ENCODE data around the gene STXBP5L. TPM values are rescaled to one million over a fixed set of nuclear protein-coding genes. Genes with fewer than 3 reads are reported as not detected.
"Not testable (repeated sequence)": the region's sequence is repeated elsewhere in the genome, so short reads cannot be mapped to it uniquely, and the experiment has no call there.

The STXBP5L gene
- polyA plus RNA-seq, 1 donor: 0.04 TPM

DNA sequence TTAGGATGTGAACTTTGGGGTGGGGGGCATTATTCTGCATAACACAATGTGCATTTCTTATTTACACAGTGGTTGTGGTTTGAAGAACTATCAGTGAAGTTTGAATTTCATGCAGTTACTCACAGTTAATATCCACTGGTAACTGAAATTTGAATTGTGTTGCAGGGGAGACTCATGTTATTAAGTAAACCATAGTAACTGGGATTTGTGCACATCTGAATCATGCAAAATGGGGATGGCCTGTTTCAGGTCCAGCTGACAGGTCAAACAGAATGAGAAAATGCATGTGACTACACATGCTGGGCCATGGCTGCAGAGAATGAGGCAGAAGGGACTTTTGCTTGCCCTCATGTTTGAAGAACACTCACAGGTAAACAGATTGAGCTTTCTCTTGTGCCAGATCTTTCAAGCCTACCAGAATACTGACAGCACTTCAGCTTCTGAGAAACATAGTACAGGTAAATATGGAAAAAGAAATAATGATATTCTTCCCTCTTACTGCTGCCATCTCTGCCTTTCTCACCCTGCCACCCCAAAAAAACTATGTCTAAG lies 522.7 kb downstream of the STXBP5L start:
- DNase-seq (ENCODE audit: low read depth): no peak

DNA sequence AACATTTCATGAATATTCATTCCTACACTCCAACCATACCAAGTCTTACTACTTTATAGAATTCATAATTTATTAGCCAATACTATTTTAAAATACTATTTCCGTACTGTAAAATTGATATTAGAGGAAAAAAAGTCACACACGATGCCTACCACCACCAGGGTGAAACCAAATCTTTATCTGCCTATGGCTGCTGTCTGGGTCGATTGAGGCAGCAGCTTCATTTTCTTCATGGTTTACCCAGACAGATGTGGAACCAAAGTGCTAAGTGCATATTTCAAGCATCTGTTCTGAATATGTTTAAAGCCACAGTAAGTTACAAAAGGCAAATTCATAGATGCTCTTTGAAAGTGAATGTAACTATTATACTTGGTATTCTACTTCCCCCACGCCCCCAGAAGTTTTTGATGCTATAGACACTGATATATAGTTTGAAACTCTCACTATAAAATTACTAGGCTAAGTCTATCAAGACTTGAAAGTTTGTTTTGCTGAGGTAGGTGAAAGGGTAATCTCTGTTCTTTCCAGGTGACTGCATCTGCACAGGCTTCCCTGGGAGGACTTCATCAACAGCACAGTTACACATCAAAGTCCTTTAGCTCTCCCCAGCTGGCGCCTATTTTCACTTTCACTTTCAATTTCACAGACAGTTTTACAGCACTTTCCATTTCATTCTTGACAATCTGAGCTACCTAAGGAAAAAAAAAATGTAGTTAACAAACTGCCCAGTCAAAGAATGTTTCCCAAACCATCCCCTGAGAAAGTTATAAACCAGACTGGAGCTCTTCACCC lies 523.9 kb downstream of the STXBP5L start:
- DNase-seq (ENCODE audit: low read depth): peak; percentile 22

DNA sequence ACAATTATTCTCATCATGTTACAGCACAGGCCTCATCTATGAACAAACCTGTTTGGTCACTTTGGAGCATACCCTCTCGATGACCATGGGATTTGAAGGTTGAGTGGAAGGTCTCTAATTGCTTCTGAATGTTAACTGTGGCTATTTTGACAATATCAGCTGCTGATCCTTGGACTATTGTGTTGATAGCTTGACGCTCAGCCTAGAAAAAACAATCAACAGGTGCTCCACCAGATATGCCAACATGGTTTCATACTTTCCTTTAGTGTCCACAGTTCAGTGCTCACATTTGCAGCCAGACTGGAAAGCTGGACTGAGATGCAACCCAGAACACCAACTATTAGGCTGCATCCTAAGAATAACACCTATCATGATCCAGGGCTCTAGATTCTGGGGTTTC lies 528.1 kb downstream of the STXBP5L start:
- no peak for DNase-seq (ENCODE audit: low read depth)

DNA sequence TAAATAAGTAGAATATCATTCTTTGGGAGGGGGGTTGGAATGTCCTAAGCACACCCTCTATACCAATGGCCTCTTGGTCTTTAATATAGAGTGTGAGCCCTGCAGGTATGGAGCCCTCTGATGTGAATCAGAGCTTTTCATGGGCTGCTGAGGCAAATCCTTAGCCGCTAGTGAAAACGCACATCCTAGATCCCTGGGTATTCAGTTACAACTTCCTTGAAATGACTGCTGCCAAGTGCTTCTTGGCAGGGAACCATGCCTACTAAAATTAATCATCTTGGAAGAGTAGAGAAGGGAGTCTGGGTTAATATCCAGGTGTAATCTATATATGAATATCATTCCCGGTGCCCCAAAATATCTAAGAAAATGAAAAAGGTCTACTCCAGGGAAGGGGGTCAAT lies 528.6 kb downstream of the STXBP5L start:
- DNase-seq (ENCODE audit: low read depth): no peak

DNA sequence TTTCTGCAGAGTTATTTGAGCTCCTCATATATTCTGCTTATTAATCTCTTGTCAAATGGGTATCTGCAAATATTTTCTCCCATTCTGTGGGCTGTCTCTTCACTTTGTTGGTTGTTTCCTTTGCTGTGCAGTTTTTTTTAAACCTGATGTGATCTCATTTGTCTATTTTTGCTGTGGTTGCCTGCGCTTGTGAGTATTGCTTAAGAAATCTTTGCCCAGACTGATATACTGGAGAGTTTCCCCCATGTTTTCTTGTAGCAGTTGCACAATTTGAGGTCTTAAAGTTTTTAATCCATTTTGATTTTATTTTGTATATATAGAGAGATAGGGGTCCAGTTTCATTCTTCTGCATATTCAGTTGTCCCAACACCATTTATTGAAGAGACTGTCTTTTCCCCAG lies 535.5 kb downstream of the STXBP5L start:
- DNase-seq (ENCODE audit: low read depth): no peak

DNA sequence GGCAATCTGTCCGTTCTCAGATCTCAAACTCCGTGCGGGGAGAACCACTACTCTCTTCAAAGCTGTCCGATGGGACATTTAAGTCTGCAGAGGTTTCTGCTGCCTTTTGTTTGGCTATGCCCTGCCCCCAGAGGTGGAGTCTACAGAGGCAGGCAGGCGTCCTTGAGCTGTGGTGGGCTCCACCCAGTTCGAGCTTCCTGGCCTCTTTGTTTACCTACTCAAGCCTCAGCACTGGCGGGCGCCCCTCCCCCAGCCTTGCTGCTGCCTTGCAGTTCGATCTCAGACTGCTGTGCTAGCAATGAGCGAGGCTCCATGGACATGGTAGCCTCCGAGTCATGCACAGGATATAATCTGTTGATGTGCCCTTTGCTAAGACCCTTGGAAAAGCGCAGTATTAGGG lies 543.7 kb downstream of the STXBP5L start:
- not testable (repeated sequence) for DNase-seq (ENCODE audit: low read depth)

DNA sequence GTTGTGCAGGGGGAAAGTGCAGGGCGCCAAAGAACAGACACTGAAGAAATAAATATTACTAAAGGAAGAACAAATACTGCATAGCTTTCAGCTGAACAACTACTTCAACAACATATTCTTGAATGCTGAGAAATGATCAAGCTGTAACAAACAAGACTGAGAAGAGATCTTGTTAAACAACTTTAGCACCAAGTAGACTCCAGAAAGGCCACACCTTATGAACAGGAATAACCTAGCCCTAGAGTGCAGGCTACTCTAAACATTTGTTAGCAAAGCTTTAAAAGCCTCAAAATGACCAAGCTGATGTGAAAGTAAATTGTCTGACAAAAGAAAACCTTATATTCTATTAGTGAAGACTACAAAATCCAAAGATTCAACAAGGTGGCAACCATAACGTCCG lies 554.6 kb downstream of the STXBP5L start:
- no peak for DNase-seq (ENCODE audit: low read depth)

DNA sequence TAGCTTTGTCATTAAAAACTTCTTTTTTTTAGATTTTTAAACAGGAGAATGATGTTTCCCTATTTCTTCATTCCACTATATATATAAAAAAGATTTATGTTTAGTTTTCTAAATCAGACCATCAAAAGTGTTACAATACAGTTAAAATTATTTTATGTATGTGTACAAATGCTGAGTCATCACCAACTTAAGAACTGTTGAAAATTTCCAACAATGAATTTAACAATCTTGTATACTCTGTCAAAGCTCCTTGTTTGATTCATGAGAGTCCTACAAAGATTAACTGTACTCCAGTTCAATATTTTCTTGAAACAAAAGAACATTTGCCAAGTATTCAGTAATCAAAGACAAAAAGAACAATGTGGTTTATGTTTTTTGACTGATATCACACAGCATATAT lies 555.7 kb downstream of the STXBP5L start:
- DNase-seq (ENCODE audit: low read depth): no peak

DNA sequence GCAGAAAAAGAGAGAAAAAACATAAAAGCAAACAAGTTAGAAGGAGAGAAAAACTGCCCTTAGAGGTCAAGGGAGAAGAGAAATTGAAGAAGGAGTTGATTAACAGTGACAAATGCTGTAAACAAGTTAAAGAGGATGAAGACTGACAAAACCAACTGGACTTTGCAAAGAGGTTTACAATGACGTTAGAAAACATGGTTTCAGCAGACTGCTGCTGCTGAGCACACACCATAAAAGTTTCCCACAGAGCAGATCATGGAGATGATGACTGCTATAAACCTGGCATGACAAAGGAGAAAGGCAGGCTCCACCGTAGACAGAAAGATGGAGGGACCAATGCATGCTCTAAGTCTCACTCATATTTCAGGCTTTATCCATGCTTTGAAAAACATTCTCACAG lies 559.1 kb downstream of the STXBP5L start:
- DNase-seq (ENCODE audit: low read depth): no peak

DNA sequence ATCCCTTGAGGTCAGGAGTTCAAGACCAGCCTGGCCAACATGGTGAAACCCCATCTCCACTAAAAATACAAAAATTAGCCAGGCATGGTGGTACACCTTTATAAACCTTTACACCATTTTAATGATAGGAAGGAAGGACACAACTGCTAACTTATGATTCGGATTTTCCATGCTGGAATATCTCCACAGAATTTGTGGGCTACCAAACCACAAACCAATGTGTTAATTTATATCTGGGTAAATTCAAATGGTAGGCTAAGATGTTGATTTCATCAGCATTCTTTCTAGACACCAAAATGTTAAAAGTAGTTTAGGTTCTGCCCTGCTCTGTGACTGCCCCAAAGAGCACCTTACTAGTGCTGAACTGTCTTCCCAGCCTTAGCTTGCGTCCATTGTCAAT lies 565.0 kb downstream of the STXBP5L start:
- DNase-seq (ENCODE audit: low read depth): no peak

Other genes starting within 250 kb of the STXBP5L start
- 0.47 TPM for gene HGD, start 226.0 kb upstream of the STXBP5L start, polyA plus RNA-seq (ENCODE audit: insufficient read length)
- 16.9 TPM for gene RABL3, start 165.7 kb upstream of the STXBP5L start, polyA plus RNA-seq (ENCODE audit: insufficient read length)
- gene GTF2E1, start 165.5 kb upstream of the STXBP5L start, polyA plus RNA-seq (ENCODE audit: insufficient read length): 10.1 TPM

Data from forelimb muscle (tissue), 1 donor.